K562 (cell line): ENCODE measurements around the gene CDKN3.

Source experiments
- ASH1L ChIP-seq: fragments of 450-650 bp; IDR thresholded peaks from 2 replicates; pipeline ENCODE4 v1.6.1; 2018; ENCODE audit warnings: borderline replicate concordance, mild to moderate bottlenecking, low read depth; ENCODE audit not compliant: partially characterized antibody
- CTCF ChIP-seq, 3 experiments: IDR thresholded peaks in 2 of 3; conservative IDR thresholded peaks in 1 of 3; 2 replicates each; pipeline ENCODE4 v1.5.1; 2011 to 2012; ENCODE audit warnings: low read length in 3 of 3, mild to moderate bottlenecking in 3 of 3, control low read depth in 2 of 3, improper control_type of control experiment in 1 of 3, inconsistent platforms in 1 of 3, low read depth in 1 of 3, mixed read lengths in 1 of 3, moderate library complexity in 1 of 3; ENCODE audit not compliant: insufficient read depth in 2 of 3
- MAZ ChIP-seq, 2 experiments: fragments of 450-650 bp in 1 of 2; sonication (generic) in 1 of 2; formaldehyde crosslinking; IDR thresholded peaks in 1 of 2; conservative IDR thresholded peaks in 1 of 2; 2 replicates each; pipeline versions ENCODE4 v1.4.0 to v1.5.0; 2020; ENCODE audit warnings: mild to moderate bottlenecking in 1 of 2, missing genetic modification reagents in 1 of 2
- MTF1 ChIP-seq: fragments of 250-450 bp; sonication (Bioruptor Pico); IDR thresholded peaks from 2 replicates; pipeline ENCODE4 v1.9.0; 2021; ENCODE audit warnings: moderate library complexity, mild to moderate bottlenecking, inconsistent platforms, borderline replicate concordance
- SIN3A ChIP-seq, 2 experiments: fragments of 150-350 bp in 1 of 2; IDR thresholded peaks; 2 replicates each; pipeline ENCODE4 v1.6.1; 2011 to 2016; ENCODE audit warnings: borderline replicate concordance in 2 of 2, low read depth in 2 of 2, low read length in 2 of 2, mild to moderate bottlenecking in 2 of 2, moderate library complexity in 2 of 2; ENCODE audit not compliant: control insufficient read depth in 1 of 2
- TAF1 ChIP-seq: IDR thresholded peaks from 2 replicates; pipeline ENCODE4 v1.6.1; 2011; ENCODE audit warnings: mild to moderate bottlenecking, low read length, moderate library complexity; ENCODE audit not compliant: insufficient read depth, control insufficient read depth, severe bottlenecking; ENCODE audit errors: extremely low read depth
- YY1 ChIP-seq, 3 experiments: IDR thresholded peaks; 2 replicates each; pipeline ENCODE4 v1.6.1; 2011; ENCODE audit warnings: low read length in 2 of 3, mild to moderate bottlenecking in 2 of 3, moderate library complexity in 2 of 3, borderline replicate concordance in 1 of 3, control low read depth in 1 of 3, low read depth in 1 of 3; ENCODE audit not compliant: insufficient read depth in 3 of 3, insufficient replicate concordance in 2 of 3, control insufficient read depth in 1 of 3, insufficient read length in 1 of 3; ENCODE audit errors: extremely low read depth in 1 of 3
- ZNF175 ChIP-seq: fragments of 200-800 bp; sonication (Bioruptor generic); IDR thresholded peaks from 2 replicates; pipeline ENCODE4 v1.6.1; 2016; ENCODE audit warnings: low read depth, mild to moderate bottlenecking, missing genetic modification characterization, missing compliant biosample characterization
- ZNF318 ChIP-seq, 2 experiments: fragments of 450-650 bp; IDR thresholded peaks; 2 replicates each; pipeline ENCODE4 v1.6.1; 2016; ENCODE audit warnings: mild to moderate bottlenecking in 2 of 2, borderline replicate concordance in 1 of 2, low read depth in 1 of 2, moderate library complexity in 1 of 2
- ZNF512 ChIP-seq: IDR thresholded peaks from 2 replicates; pipeline ENCODE4 v1.6.1; 2016; ENCODE audit warnings: missing genetic modification characterization, missing compliant biosample characterization

GRCh38 chr14:54387328-54387727 is 9.5 kb upstream of the CDKN3 start:
- TF ChIP-seq SIN3A (IDR thresholded peaks at IDR 0.05; ENCODE audit: borderline replicate concordance in 2 of 2, control insufficient read depth in 1 of 2, low read depth in 2 of 2, low read length in 2 of 2) = no peak
- TF ChIP-seq ZNF318 (IDR thresholded peaks at IDR 0.05; ENCODE audit: borderline replicate concordance in 1 of 2, low read depth in 1 of 2) = no peak
- TF ChIP-seq ZNF175 (CRISPR knock-in tag) = no peak
- TF ChIP-seq ZNF512 (tag) = no peak
- no peak for TF ChIP-seq MTF1 (CRISPR knock-in tag)
- no peak for TF ChIP-seq MAZ (CRISPR knock-in tag; conservative IDR thresholded peaks at IDR 0.05 in 1 of 2, IDR thresholded peaks at IDR 0.05 in 1 of 2)
- no peak for TF ChIP-seq ASH1L
- no peak for TF ChIP-seq YY1 (IDR thresholded peaks at IDR 0.05; ENCODE audit: borderline replicate concordance in 1 of 3, control insufficient read depth in 1 of 3, extremely low read depth in 1 of 3, insufficient read depth in 3 of 3, insufficient read length in 1 of 3, insufficient replicate concordance in 2 of 3, low read depth in 1 of 3, low read length in 2 of 3)
- TF ChIP-seq TAF1 = no peak
- TF ChIP-seq CTCF (IDR thresholded peaks at IDR 0.05 in 2 of 3, conservative IDR thresholded peaks at IDR 0.05 in 1 of 3; ENCODE audit: insufficient read depth in 2 of 3, low read depth in 1 of 3, low read length in 3 of 3) = no peak
